Adrenal gland (tissue), 12 donors: ENCODE data around the gene WDFY4. TPM values are rescaled to one million over a fixed set of nuclear protein-coding genes. Genes with fewer than 3 reads are reported as not detected.

Experiments
- DNase-seq, 7 donors: peaks; one replicate each; pipeline ENCODE4 v3.0.0-alpha.2; 2019 to 2020
- H3K27ac ChIP-seq, 5 donors: fragments of 200-600 bp; sonication (generic) in 4 of 5; 1 replicate in 3 of 5; 2 replicates in 2 of 5; pipeline versions ENCODE4 v1.5.1 to v1.8.0; 2016 to 2020; ENCODE audit warnings: mild to moderate bottlenecking in 1 of 5
- H3K27me3 ChIP-seq: fragments of 200-600 bp; 2 replicates; pipeline ENCODE4 v1.8.0; 2021
- H3K36me3 ChIP-seq, 2 donors: fragments of 200-600 bp; replicated peaks in 1 of 2; 1 replicate in 1 of 2; 2 replicates in 1 of 2; pipeline versions ENCODE4 v1.5.1 to v1.8.0; 2018 to 2022
- H3K4me1 ChIP-seq, 2 donors: fragments of 200-600 bp; replicated peaks in 1 of 2; 1 replicate in 1 of 2; 2 replicates in 1 of 2; pipeline versions ENCODE4 v1.5.1 to v1.8.0; 2018 to 2021
- H3K4me3 ChIP-seq, 4 donors: fragments of 200-600 bp; sonication (generic) in 3 of 4; one replicate each; pipeline ENCODE4 v1.5.1; 2016 to 2018
- H3K9me3 ChIP-seq, 3 donors: fragments of 200-600 bp; sonication (generic) in 1 of 3; replicated peaks in 1 of 3; 1 replicate in 2 of 3; 2 replicates in 1 of 3; pipeline versions ENCODE4 v1.5.1 to v1.8.0; 2016 to 2021
- CTCF ChIP-seq, 6 experiments: fragments of 450-650 bp in 4 of 6; fragments of 200-600 bp in 2 of 6; sonication (generic) in 1 of 6; IDR thresholded peaks; 1 replicate in 5 of 6; 2 replicates in 1 of 6; pipeline versions ENCODE4 v1.5.1 to v1.8.0; 2016 to 2021; ENCODE audit warnings: antibody characterized with exemption in 6 of 6, mild to moderate bottlenecking in 2 of 6, moderate library complexity in 1 of 6
- POLR2A ChIP-seq, 2 donors: fragments of 450-650 bp; IDR thresholded peaks; one replicate each; pipeline ENCODE4 v1.6.1; 2017; ENCODE audit warnings: antibody characterized with exemption in 2 of 2, mild to moderate bottlenecking in 2 of 2, moderate library complexity in 1 of 2
- WGBS, 4 donors: extraction: QIAGEN DNeasy Blood & Tissue Kit in 2 of 4; methylation state at CpG; one replicate each; pipeline versions ENCODE4 v1.1.5 to v1.1.7; 2013 to 2017; 5-methylcytosine and 5-hydroxymethylcytosine counted together
- intact Hi-C, 2 donors: fragments of 100-400 bp; cut with DNase I; formaldehyde crosslinking; loops; one replicate each; pipeline versions ENCODE4 v1.14.1 to v1.15.0; 2022 to 2023
- polyA plus RNA-seq, 3 donors: library from polyadenylated mRNA; stranded (reverse); fragments of 200-250 nt in 2 of 3; fragments of 350-450 nt in 1 of 3; fragmentation: Illumina TruSeq in 1 of 3; extraction: RNeasy Lipid Tissue Mini Kit (QIAGEN cat#74804) in 1 of 3; gene quantifications; one replicate each; pipeline ENCODE4 v1.2.3, GENCODE V29; 2013 to 2014
- total RNA-seq, 9 donors: library from RNA; depleted of rRNA in 4 of 9; stranded (reverse); fragments of >200 nt in 4 of 9; fragments of 120-200 nt in 1 of 9; fragmentation: NEBNext Ultra II Directional in 1 of 9; extraction: Animal tissue kit (Norgen Biotek cat#: 25700) in 1 of 9; gene quantifications; one replicate each; pipeline versions ENCODE4 v1.1.0 to v1.2.4, GENCODE V29; 2013 to 2023
- donor health status: healthy with polysubstance abuse.
- donor health status: Bipolar disorder and iron deficiency.
- donor health status: DM: yes; HTN: yes; CAD: no.
- donor health status: DM: no; HTN: no; CAD: no.
- donor health status: DM: no; HTN: no; CAD: no.
- donor health status: DM: yes; HTN: yes; CAD: no.

The WDFY4 gene
- total and polyA plus RNA-seq, 12 donors: 0.61 to 9.9 (median 5.7) TPM

DNA sequence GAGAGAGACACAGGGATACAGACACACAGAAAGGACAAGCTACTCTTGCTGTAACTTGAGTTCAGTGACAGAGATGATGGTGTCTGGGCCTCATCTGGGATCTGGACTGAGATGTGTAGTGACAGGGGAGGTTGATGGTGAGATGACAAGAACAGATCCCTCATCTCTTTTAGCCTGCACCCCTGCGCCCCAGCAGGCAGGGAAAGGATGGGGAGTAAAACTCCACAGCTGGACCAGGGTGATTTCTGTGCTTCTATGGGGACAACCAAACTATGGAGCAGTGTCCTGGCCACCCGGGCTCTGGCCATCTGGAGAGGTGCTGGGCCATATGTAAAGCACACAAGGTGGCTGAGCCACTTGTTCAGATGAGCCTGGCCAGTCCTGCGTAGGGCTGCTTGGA, 259.5 kb downstream of the WDFY4 start:
- WGBS, 4 donors: 82 to 92% (median 84%) methylated on average over 3 of the region's 3 CpGs; no CpG with 5 or more reads in 1 of the 4 donors
- Histone ChIP-seq H3K27me3 (no peaks in the 10 kb centered on the region), H3K36me3 (no peaks in the 10 kb centered on the region), H3K9me3 (no peaks in the 10 kb centered on the region), H3K4me1 (no peaks in the 10 kb centered on the region), H3K27ac (no peak overlapping the region), H3K4me3 (no peak overlapping the region)
- TF ChIP-seq POLR2A (IDR thresholded peaks at IDR 0.05): no peak
- TF ChIP-seq CTCF (IDR thresholded peaks at IDR 0.05): no peak
- DNase-seq: peak in 1 of 7 donors; percentile 14
- intact Hi-C loops: no loop called here

- H3K27me3 ChIP-seq: no peaks in the 10 kb centered on the region
- 68 to 79% (median 77%) methylated on average over 6 of the region's 6 CpGs for WGBS, 4 donors
- no peaks in the 10 kb centered on the region for H3K4me1 ChIP-seq
- H3K9me3 ChIP-seq: no peaks in the 10 kb centered on the region
- H3K27ac ChIP-seq: no peak overlapping the region
- no peaks in the 10 kb centered on the region for H3K36me3 ChIP-seq
- no peak for DNase-seq
- intact Hi-C loops: no loop called here
- TF ChIP-seq CTCF (IDR thresholded peaks at IDR 0.05): no peak
- no peak for TF ChIP-seq POLR2A (IDR thresholded peaks at IDR 0.05)
- no peak overlapping the region for H3K4me3 ChIP-seq
These were observed 260.9 kb downstream of the WDFY4 start for GRCh38 chr10:48945441-48946130.

GRCh38 chr10:48946332-48946731, 261.7 kb downstream of the WDFY4 start:
- Histone ChIP-seq H3K36me3 (no peaks in the 10 kb centered on the region), H3K27me3 (no peaks in the 10 kb centered on the region), H3K4me1 (no peaks in the 10 kb centered on the region), H3K27ac (no peak overlapping the region), H3K9me3 (no peaks in the 10 kb centered on the region), H3K4me3 (no peak overlapping the region)
- no peak for DNase-seq
- TF ChIP-seq POLR2A (IDR thresholded peaks at IDR 0.05): no peak
- TF ChIP-seq CTCF (IDR thresholded peaks at IDR 0.05): no peak
- 79 to 90% (median 87%) methylated on average over 5 of the region's 5 CpGs for WGBS, 4 donors
- intact Hi-C loops: no loop called here

- Histone ChIP-seq H3K4me3 (no peak overlapping the region), H3K27ac (no peak overlapping the region), H3K27me3 (no peaks in the 10 kb centered on the region), H3K9me3 (no peaks in the 10 kb centered on the region), H3K36me3 (no peaks in the 10 kb centered on the region), H3K4me1 (no peaks in the 10 kb centered on the region)
- intact Hi-C loops: no loop called here
- TF ChIP-seq POLR2A (IDR thresholded peaks at IDR 0.05): no peak
- no peak for TF ChIP-seq CTCF (IDR thresholded peaks at IDR 0.05)
- DNase-seq: no peak
- WGBS, 4 donors: 82 to 88% (median 87%) methylated on average over 12 of the region's 12 CpGs
These were observed 262.3 kb downstream of the WDFY4 start for GRCh38 chr10:48946891-48947500.
